ENCODE measurements around the gene TSPY4.
"Not testable (repeated sequence)": the region's sequence is repeated elsewhere in the genome, so short reads cannot be mapped to it uniquely, and the experiment has no call there.

The TSPY4 gene

GRCh38 chrY:9337164-9337563 is at the start of gene TSPY4:
Gene TSPY4 (plus strand): TSS chrY:9337464. CDS start chrY:9337510, 46 bp downstream.
- not testable (repeated sequence) for DNase-seq (ENCODE audit: low read depth)

DNA sequence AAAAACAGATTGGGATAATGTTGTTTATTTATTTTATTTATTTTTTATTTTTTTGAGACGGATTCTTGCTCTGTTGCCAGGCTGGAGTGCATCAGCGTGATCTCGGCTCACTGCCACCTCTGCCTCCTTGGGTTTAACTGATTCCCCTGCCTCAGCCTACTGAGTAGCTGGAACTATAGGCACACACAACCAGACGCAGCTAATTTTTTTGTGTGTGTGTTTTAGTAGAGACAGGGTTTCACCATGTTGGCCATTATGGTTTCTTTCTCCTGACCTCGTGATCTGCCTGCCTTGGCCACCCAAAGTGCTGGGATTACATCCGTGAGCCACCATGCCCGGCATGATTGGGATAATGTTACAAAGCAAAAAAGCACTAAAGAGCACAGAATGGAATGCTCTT is 16.3 kb upstream of the TSPY4 start:
- peak; percentile 45 for DNase-seq (ENCODE audit: low read depth)

DNA sequence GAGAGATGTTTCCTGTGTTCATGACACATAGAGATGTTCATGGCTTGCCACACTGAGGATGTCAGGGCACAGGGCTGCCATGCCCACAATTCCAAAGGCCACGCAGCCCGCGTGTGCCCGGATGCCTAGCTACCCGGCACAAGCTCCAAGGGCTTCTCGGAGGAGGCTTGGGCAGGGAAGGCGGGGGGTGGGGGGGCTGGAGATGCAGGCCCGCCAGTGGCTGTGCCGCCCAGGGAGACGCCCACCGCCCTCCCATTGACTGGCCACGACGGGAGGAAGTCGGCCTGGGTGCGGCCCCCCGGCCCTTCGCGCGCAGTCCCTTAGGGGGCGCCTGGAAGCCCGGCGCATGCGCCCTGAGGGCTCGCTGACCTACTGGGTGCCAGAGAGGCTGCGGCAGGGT is 20.2 kb downstream of the TSPY4 start, which contains the start of gene TSPY8:
Gene TSPY8 (plus strand): TSS at position 301 of the 400 bp plus-strand sequence. CDS start 46 bp downstream, at position 347.
- DNase-seq (ENCODE audit: low read depth) = not testable (repeated sequence)
